GM18526 (cell line): ENCODE measurements around the gene TNFAIP8L3.

Experiments
- POLR2A ChIP-seq: IDR thresholded peaks from 3 replicates; pipeline ENCODE4 v1.6.1; 2011; ENCODE audit not compliant: insufficient read length; ENCODE audit errors: extremely low read depth

TNFAIP8L3 gene

GRCh38 chr15:51099185-51099584 lies 4.5 kb upstream of the TNFAIP8L3 start:
- TF ChIP-seq POLR2A = no peak

- no peak for TF ChIP-seq POLR2A
Measured at GRCh38 chr15:51098331-51098619, 3.6 kb upstream of the TNFAIP8L3 start.

GRCh38 chr15:51097553-51098330 lies 3.0 kb upstream of the TNFAIP8L3 start:
- TF ChIP-seq POLR2A = no peak

GRCh38 chr15:51096976-51097375 lies 2.3 kb upstream of the TNFAIP8L3 start:
- TF ChIP-seq POLR2A = no peak

GRCh38 chr15:51095681-51096331 lies 1.1 kb upstream of the TNFAIP8L3 start:
- TF ChIP-seq POLR2A = no peak

GRCh38 chr15:51093839-51094605 lies 684 bp downstream of the TNFAIP8L3 start:
- TF ChIP-seq POLR2A = no peak

- TF ChIP-seq POLR2A = no peak
Measured at GRCh38 chr15:51093488-51093838, 1.2 kb downstream of the TNFAIP8L3 start.

GRCh38 chr15:51092480-51093040 lies 2.1 kb downstream of the TNFAIP8L3 start:
- no peak for TF ChIP-seq POLR2A

GRCh38 chr15:51090753-51091152 lies 4.0 kb downstream of the TNFAIP8L3 start:
- TF ChIP-seq POLR2A = no peak

- no peak for TF ChIP-seq POLR2A
Measured at GRCh38 chr15:51089699-51090453, 4.8 kb downstream of the TNFAIP8L3 start.

GRCh38 chr15:51089041-51089440 lies 5.7 kb downstream of the TNFAIP8L3 start:
- no peak for TF ChIP-seq POLR2A

GRCh38 chr15:51088585-51088984 lies 6.1 kb downstream of the TNFAIP8L3 start:
- TF ChIP-seq POLR2A = no peak

GRCh38 chr15:51087513-51087912 lies 7.2 kb downstream of the TNFAIP8L3 start:
- no peak for TF ChIP-seq POLR2A

GRCh38 chr15:51086409-51086808 lies 8.3 kb downstream of the TNFAIP8L3 start:
- no peak for TF ChIP-seq POLR2A

- TF ChIP-seq POLR2A = no peak
Measured at GRCh38 chr15:51085764-51086163, 8.9 kb downstream of the TNFAIP8L3 start.

GRCh38 chr15:51083641-51084166 lies 11.0 kb downstream of the TNFAIP8L3 start:
- TF ChIP-seq POLR2A = no peak

- no peak for TF ChIP-seq POLR2A
Measured at GRCh38 chr15:51082246-51082645, 12.5 kb downstream of the TNFAIP8L3 start.
